Measurements from ENCODE around the gene TRPV4. TPM values are rescaled to one million over a fixed set of nuclear protein-coding genes. Genes with fewer than 3 reads are reported as not detected.

Gene TRPV4
- total RNA-seq, 1 donor from 2014 or later, result 4.2 TPM

GRCh38 chr12:109827566-109828550 lies 5.3 kb downstream of the TRPV4 start:
- peak; percentile 13 for DNase-seq

DNA sequence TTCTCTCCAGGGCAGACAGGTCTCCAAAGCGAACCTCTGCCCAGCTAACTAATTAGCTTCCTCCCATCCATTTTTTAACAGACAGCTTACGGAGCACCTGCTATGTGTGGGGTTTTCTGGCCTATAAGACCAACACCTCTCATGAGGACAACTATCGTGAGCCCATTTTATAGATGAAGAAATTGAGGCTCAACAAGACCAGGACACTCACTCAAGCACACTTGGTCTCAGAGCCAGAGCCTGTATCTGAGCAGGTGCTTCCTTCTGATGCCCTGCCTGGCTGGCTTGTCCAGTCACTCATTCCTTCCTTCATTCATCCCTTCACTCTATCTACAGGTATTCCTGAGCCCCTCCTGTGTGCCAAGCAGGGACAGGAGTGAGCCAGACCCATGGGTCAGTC lies 6.1 kb downstream of the TRPV4 start:
- DNase-seq, result no peak

GRCh38 chr12:109824731-109825130 lies 8.5 kb downstream of the TRPV4 start:
- DNase-seq, result no peak

GRCh38 chr12:109822951-109823411 lies 10.2 kb downstream of the TRPV4 start:
- no peak for DNase-seq

DNA sequence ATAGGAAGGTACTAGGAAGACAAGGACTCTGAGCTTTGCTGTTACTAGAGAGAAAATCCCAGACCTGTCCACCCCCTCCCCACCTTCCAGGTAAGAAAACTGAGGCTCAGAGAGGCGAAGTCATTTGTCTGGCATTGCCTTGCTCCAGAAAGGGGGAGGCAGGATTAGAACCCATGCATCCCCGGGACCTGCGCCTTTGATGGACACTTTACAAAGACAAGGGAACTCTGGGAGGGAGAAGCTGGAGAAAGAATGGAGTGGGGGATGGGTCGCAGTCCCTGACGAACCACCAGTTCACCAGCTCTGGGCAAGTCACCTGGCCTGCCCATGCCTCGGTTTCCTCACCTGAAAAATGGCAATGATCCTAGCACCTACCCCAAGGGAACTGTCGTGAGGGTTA lies 10.8 kb downstream of the TRPV4 start:
- no peak for DNase-seq

DNA sequence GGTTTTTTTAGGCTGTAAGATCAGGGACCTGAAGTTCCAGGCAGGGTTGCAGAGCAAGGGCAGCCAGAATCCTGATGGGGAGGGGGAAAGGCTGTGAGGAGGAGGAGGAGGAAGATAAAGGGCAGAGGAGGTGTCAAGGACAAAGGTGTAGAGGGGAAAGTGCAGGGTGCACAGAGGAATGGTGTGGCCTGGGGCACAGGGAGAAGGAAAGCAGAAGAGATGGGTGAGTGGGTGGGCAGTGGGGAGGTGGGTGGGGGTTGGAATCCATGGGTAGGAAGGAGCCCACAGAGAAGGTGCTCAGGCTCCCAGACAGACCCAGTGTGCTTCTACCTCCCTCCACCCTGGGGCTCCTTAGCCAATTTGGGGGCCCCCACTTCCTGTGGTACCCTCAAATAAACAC lies 11.2 kb downstream of the TRPV4 start:
- DNase-seq, result no peak

DNA sequence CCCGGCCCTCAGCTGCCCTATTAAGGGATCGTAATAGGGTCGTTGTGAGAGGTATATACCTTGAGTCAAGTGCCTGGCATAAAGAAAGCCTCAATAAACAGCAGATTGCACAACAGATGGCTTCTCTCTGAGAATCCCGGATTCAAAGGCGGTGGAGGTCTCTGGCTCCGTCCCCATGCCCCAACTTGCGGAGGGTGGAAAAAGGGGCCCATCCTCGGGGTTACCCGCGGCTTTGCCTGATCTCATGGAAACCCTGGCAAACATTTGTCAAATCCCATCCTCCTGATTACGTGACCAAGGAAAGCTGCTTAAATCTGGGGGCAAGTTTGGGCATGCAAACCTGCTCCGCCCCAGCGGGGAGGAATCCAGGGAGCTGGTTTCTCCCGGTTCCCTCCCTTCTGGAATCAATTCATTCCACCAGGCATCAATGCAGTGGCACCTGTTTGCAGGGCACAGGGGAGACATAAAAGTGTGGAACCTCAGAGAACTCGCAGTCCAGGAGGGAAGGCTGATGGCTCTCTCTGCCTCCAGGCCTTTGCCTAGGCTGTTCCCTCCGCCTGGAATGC lies 12.3 kb downstream of the TRPV4 start:
- DNase-seq, result peak; percentile 37

DNA sequence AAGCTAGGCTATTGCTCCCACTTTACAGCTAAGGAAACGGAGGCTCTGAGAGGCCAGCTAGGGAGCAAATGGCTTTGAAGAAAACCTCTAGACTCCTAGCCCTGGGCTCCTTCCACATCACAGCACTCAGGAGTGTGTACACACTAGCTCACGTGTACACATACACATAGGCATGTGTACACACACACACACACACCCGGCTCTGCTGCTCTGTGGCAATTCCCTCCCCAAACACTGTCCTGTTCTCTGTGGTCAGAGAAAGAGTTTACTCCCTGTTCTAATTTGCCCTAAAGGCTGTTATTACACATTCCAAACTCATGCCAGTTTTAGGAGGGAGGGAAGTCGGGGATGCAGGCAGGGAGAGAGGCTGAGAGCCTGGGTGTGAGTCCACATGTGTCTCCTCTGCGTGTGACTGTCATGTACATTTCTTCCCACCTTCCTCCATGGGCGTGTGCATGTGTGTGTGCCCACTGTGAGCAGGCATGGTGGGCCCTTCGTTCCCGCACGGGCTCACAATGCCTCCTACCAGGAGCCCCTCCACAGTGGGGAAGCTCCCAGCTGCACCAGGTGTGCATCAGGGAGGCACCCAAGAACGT lies 14.2 kb downstream of the TRPV4 start:
- DNase-seq, result no peak

GRCh38 chr12:109818253-109818652 lies 14.9 kb downstream of the TRPV4 start:
- DNase-seq, result no peak

DNA sequence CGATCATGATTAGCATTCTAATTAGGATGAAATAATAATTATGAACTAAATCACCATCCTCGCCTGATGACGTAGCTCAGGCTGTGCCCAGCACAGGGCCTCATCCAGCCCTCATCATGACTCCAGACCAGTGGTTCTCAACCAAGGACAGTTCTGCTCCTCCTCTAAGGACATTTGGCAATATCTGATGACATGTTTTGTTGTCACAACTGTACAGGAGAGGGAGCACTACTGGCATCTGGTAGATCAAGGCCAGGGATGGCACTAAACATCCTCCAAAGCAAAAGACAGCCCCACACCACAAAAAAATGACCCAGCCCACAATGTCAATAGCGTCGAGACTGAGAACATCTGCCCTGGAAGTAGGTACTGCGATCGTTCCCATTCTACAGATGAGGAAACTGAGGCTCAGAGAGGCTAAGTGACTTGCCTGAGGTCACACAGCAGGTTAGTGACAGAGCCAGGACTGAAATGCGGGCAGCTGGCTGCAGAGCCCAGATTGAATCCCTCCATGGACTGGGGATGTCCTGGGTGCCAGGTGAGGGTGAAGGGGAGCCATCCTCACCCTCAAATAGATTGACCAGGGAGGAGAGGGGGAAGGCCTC lies 15.5 kb downstream of the TRPV4 start:
- DNase-seq, result no peak

DNA sequence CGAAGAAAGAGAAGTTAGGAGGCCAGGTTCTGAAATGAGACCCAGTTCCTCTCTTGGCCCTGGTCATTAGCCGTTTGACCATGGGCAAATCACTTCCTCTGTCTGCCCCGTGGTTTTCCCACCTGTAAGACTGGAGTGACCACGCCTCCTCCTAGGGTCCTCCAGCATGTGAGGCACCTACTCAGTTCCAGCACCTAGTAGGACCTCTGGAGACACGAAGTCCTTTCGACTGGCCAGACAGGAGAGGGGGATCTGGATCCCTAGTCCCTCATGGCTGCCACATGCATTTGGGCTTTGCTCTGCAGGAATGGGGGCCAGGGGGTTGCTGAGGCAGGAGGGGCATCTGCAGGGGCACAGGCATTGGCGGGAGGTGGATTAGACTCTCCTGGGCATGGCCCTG lies 16.3 kb downstream of the TRPV4 start:
- DNase-seq, result no peak

- no peak for DNase-seq
Observed at GRCh38 chr12:109815757-109816617, 17.2 kb downstream of the TRPV4 start.

DNA sequence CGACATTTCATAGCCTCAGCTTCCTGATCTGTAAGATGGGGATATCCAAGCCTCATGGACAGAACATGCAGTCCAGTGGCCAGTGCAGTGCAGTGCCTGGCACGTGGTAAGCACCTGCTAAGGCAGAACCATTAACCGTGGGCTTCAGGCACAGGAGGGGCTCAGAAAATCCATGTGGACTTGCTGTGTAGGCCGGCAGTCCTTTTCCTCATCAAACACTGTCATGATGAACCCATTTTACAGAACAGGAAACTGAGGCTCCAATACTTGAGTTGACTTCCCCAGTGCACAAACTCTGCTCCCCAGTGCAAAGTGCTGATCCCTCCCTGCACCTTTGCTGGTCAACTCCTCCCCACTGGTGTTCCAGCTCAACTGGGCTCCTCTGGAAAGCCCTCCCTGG lies 18.0 kb downstream of the TRPV4 start:
- no peak for DNase-seq

- DNase-seq, result no peak
Observed at GRCh38 chr12:109814600-109815150, 18.5 kb downstream of the TRPV4 start.

GRCh38 chr12:109813810-109814416 lies 19.3 kb downstream of the TRPV4 start:
- DNase-seq, result no peak

DNA sequence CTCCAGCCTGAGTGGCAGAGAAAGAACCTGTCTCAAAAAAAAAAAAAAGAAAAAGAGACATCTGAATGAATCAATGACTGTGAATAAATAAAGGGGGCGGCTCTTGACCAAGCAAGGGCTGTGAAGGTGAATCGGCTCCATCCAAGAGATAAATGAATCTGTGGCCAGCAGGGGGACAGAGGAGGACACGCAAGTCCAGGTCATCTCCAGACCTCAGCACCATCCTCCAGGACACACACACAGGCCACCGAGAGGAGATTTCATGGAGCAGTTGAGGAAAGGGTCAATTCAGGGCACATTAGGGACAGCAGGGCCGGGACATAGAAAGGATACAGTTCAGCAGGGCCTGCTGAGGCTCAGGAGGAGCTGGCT lies 21.6 kb downstream of the TRPV4 start:
- no peak for DNase-seq

DNA sequence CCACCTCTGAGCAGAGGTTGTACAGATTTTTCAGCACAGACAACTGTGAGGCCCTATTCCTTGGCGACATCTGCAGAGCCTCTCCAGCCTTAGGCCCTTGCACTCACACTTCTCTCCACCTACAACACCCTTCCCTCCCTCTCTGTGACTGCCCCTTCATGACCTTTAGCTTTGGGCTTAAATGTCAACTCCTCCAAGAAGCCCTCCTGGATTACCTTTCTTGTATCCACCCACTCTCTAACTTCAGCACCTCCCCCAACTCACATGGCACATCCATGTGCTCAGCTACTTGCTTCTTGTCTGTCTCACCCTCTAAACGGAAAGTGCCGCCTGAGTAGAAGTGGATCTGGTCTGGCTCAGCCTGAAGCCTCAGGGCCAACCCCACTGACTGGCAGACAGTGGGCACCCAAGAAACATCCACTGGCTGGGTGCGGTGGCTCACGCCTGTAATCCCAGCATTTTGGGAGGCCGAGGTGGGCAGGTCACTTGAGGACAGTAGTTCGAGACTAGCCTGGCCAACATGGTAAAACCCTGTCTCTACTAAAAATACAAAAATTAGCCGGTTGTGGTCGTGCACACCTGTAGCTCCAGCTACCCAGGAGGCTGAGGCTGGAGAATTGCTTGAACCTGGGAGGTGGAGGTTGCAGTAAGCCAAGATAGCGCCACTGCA lies 22.1 kb downstream of the TRPV4 start:
- no peak for DNase-seq

GRCh38 chr12:109808876-109809646 lies 24.1 kb downstream of the TRPV4 start:
- DNase-seq, result no peak

GRCh38 chr12:109807954-109808643 lies 25.1 kb downstream of the TRPV4 start:
- no peak for DNase-seq
